GM18526 (cell line): Measurements from ENCODE around the gene AHRR.

Source experiments
- POLR2A ChIP-seq: IDR thresholded peaks from 3 replicates; pipeline ENCODE4 v1.6.1; 2011; ENCODE audit not compliant: insufficient read length; ENCODE audit errors: extremely low read depth

The AHRR gene

GRCh38 chr5:481347-481746 is 159.8 kb downstream of the AHRR start:
- TF ChIP-seq POLR2A: no peak

GRCh38 chr5:482021-482420 is 160.5 kb downstream of the AHRR start:
- no peak for TF ChIP-seq POLR2A

GRCh38 chr5:482506-482905 is 161.0 kb downstream of the AHRR start:
- no peak for TF ChIP-seq POLR2A

GRCh38 chr5:483011-483410 is 161.5 kb downstream of the AHRR start:
- no peak for TF ChIP-seq POLR2A

GRCh38 chr5:483434-484140 is 162.1 kb downstream of the AHRR start:
- TF ChIP-seq POLR2A: no peak

- no peak for TF ChIP-seq POLR2A
Observed at GRCh38 chr5:484556-484955, 163.0 kb downstream of the AHRR start.

GRCh38 chr5:485113-485945 is 163.8 kb downstream of the AHRR start:
- no peak for TF ChIP-seq POLR2A

GRCh38 chr5:485946-486491 is 164.5 kb downstream of the AHRR start:
- no peak for TF ChIP-seq POLR2A
